ENCODE results near the gene PHOX2A. TPM values are rescaled to one million over a fixed set of nuclear protein-coding genes. Genes with fewer than 3 reads are reported as not detected.

PHOX2A gene
- total RNA-seq, 6 experiments from 2014 or later: not detected

GRCh38 chr11:72243173-72244059 lies 560 bp downstream of the PHOX2A start:
- H3K27ac ChIP-seq: no peak overlapping the region
- ATAC-seq (no peak), DNase-seq (peak in 1 of 3 donors; percentile 52)
- intact Hi-C loops (cut with DNase I): no loop called here
- 16% methylated on average over 8 of the region's 58 CpGs for WGBS (ENCODE audit: insufficient coverage, low coverage, low lambda C conversion rate, missing lambda C conversion rate)
- no peak overlapping the region for H3K4me3 ChIP-seq
- H3K36me3 ChIP-seq: no peaks in the 10 kb centered on the region
- no peaks in the 10 kb centered on the region for H3K9me3 ChIP-seq
- peaks cover 0 to 4% of the 10 kb centered on the region in 2 donors for H3K27me3 ChIP-seq
- TF ChIP-seq POLR2A (IDR thresholded peaks at IDR 0.05) (no peak), CTCF (IDR thresholded peaks at IDR 0.05) (no peak)
- H3K4me1 ChIP-seq: peaks cover 0 to 13% (median 3%) of the 10 kb centered on the region in 4 donors

- Histone ChIP-seq H3K4me3 (no peak overlapping the region), H3K36me3 (peaks cover 0 to 5% (median 1%) of the 10 kb centered on the region in 4 donors), H3K27ac (no peak overlapping the region), H3K9me3 (no peaks in the 10 kb centered on the region), H3K27me3 (peaks cover 0 to 4% of the 10 kb centered on the region in 2 donors), H3K4me1 (peaks cover 0 to 13% (median 3%) of the 10 kb centered on the region in 4 donors)
- DNase-seq (no peak), ATAC-seq (no peak)
- WGBS (ENCODE audit: insufficient coverage, low coverage, low lambda C conversion rate, missing lambda C conversion rate): 85% methylated on average over 2 of the region's 2 CpGs
- intact Hi-C loops (cut with DNase I): no loop called here
- TF ChIP-seq CTCF (IDR thresholded peaks at IDR 0.05) (no peak), POLR2A (IDR thresholded peaks at IDR 0.05) (no peak)
Observed at GRCh38 chr11:72242141-72242540, 1.8 kb downstream of the PHOX2A start.

GRCh38 chr11:72241291-72241781 lies 2.6 kb downstream of the PHOX2A start:
- ATAC-seq (no peak), DNase-seq (no peak)
- no peak for TF ChIP-seq POLR2A (IDR thresholded peaks at IDR 0.05)
- TF ChIP-seq CTCF (IDR thresholded peaks at IDR 0.05): no peak
- H3K9me3 ChIP-seq: no peaks in the 10 kb centered on the region
- H3K36me3 ChIP-seq: peaks cover under 1 to 13% (median 3%) of the 10 kb centered on the region in 4 donors
- H3K27ac ChIP-seq: no peak overlapping the region
- H3K4me1 ChIP-seq: peaks cover 0 to 13% (median 3%) of the 10 kb centered on the region in 4 donors
- WGBS (ENCODE audit: insufficient coverage, low coverage, low lambda C conversion rate, missing lambda C conversion rate): 7% methylated on average over 11 of the region's 20 CpGs
- intact Hi-C loops (cut with DNase I): no loop called here
- H3K4me3 ChIP-seq: no peak overlapping the region
- H3K27me3 ChIP-seq: peaks cover 0 to 4% of the 10 kb centered on the region in 2 donors

- WGBS (ENCODE audit: insufficient coverage, low coverage, low lambda C conversion rate, missing lambda C conversion rate): 5% methylated on average over 13 of the region's 44 CpGs
- TF ChIP-seq POLR2A (IDR thresholded peaks at IDR 0.05) (no peak), CTCF (IDR thresholded peaks at IDR 0.05) (no peak)
- peaks cover 0 to 4% of the 10 kb centered on the region in 2 donors for H3K27me3 ChIP-seq
- intact Hi-C loops (cut with DNase I): no loop called here
- ATAC-seq: peak in 3 of 4 donors; percentile 6 to 29 (median 7)
- H3K27ac ChIP-seq: no peak overlapping the region
- H3K4me3 ChIP-seq: peak overlapping the region in 1 of 3 donors; percentile 32
- H3K4me1 ChIP-seq: peaks cover 0 to 13% (median 3%) of the 10 kb centered on the region in 4 donors
- DNase-seq: peak in 1 of 3 donors; percentile 49
- peaks cover 3 to 13% (median 5%) of the 10 kb centered on the region in 4 donors for H3K36me3 ChIP-seq
- H3K9me3 ChIP-seq: no peaks in the 10 kb centered on the region
Observed at GRCh38 chr11:72240461-72241290, 3.3 kb downstream of the PHOX2A start.

All from right lobe of liver (tissue), 6 donors.